K562 (cell line): ENCODE results near the gene ZNF862. TPM values are rescaled to one million over a fixed set of nuclear protein-coding genes. Genes with fewer than 3 reads are reported as not detected.
A peak's percentile ranks its signal among the peaks of the same experiment; 100 is the strongest.

ENCODE experiments used
- ETV5 ChIP-seq: sonication (generic); formaldehyde crosslinking; IDR thresholded peaks from 2 replicates; pipeline ENCODE4 v1.4.0; 2020; ENCODE audit warnings: low read depth, mild to moderate bottlenecking, missing genetic modification reagents
- FOS ChIP-seq: IDR thresholded peaks from 3 replicates; pipeline ENCODE4 v1.6.1; 2011; ENCODE audit not compliant: insufficient read length; ENCODE audit errors: extremely low read depth
- HNRNPK ChIP-seq: fragments of 200-400 bp; formaldehyde crosslinking; IDR thresholded peaks from one replicate; pipeline ENCODE4 v1.6.1; 2018; ENCODE audit warnings: mild to moderate bottlenecking, low read depth, low read length; ENCODE audit not compliant: poor library complexity, severe bottlenecking
- MXD1 ChIP-seq: fragments of 250-450 bp; sonication (Bioruptor Pico); IDR thresholded peaks from 2 replicates; pipeline ENCODE4 v1.8.0; 2021; ENCODE audit warnings: borderline replicate concordance, mild to moderate bottlenecking, moderate library complexity; ENCODE audit not compliant: poor library complexity, severe bottlenecking
- NR2F6 ChIP-seq: fragments of 450-650 bp; formaldehyde crosslinking; IDR thresholded peaks from 2 replicates; pipeline ENCODE4 v1.4.0; 2020; ENCODE audit warnings: mild to moderate bottlenecking
- NR3C1 ChIP-seq: sonication (generic); formaldehyde crosslinking; IDR thresholded peaks from 2 replicates; pipeline ENCODE4 v1.8.1; 2022; ENCODE audit warnings: missing genetic modification reagents
- RBFOX2 ChIP-seq: fragments of 200-400 bp; formaldehyde crosslinking; IDR thresholded peaks from 2 replicates; pipeline ENCODE4 v1.6.1; 2017; ENCODE audit warnings: low read depth, mild to moderate bottlenecking, low read length, moderate library complexity
- SRSF1 ChIP-seq: fragments of 200-400 bp; formaldehyde crosslinking; IDR thresholded peaks from 2 replicates; pipeline ENCODE4 v1.6.1; 2017; ENCODE audit warnings: mild to moderate bottlenecking, low read depth, low read length, moderate library complexity
- SRSF7 ChIP-seq: fragments of 200-400 bp; formaldehyde crosslinking; optimal IDR thresholded peaks from 2 replicates; pipeline ENCODE3; 2017; ENCODE audit warnings: mild to moderate bottlenecking, low read depth, low read length
- TOE1 ChIP-seq, 2 experiments: fragments of 450-650 bp in 1 of 2; sonication (generic) in 1 of 2; formaldehyde crosslinking in 1 of 2; IDR thresholded peaks; 2 replicates each; pipeline versions ENCODE4 v1.7.1 to v1.8.0; 2016 to 2022; ENCODE audit warnings: borderline replicate concordance in 2 of 2, mild to moderate bottlenecking in 2 of 2, antibody characterized with exemption in 1 of 2, inconsistent platforms in 1 of 2, low read depth in 1 of 2, missing genetic modification reagents in 1 of 2, moderate library complexity in 1 of 2
- ZNF143 ChIP-seq: sonication (generic); formaldehyde crosslinking; IDR thresholded peaks from 2 replicates; pipeline ENCODE4 v1.9.0; 2022; ENCODE audit warnings: mild to moderate bottlenecking, missing genetic modification reagents
- ZNF561 ChIP-seq: fragments of 450-650 bp; formaldehyde crosslinking; conservative IDR thresholded peaks from 2 replicates; pipeline ENCODE4 v1.4.0; 2020; ENCODE audit warnings: mild to moderate bottlenecking, moderate library complexity
- ZNF668 ChIP-seq: fragments of 250-450 bp; sonication (Bioruptor Pico); IDR thresholded peaks from 2 replicates; pipeline ENCODE4 v1.8.0; 2022; ENCODE audit warnings: mild to moderate bottlenecking, inconsistent platforms
- ZNF830 ChIP-seq: fragments of 250-450 bp; sonication (Bioruptor Pico); IDR thresholded peaks from 2 replicates; pipeline ENCODE4 v1.5.0; 2021; ENCODE audit warnings: mild to moderate bottlenecking
- polyA plus RNA-seq, 8 experiments: library from polyadenylated mRNA; depleted of rRNA in 4 of 8; stranded (reverse) in 5 of 8; unstranded in 3 of 8; fragments of >200 nt; fragmentation: Nextera tagmentation in 2 of 8; fragmentation: Illumina TruSeq in 1 of 8; extraction: Ambion mirVana in 2 of 8; extraction: Trizol in 1 of 8; gene quantifications; 2 replicates each; pipeline versions ENCODE4 v1.2.1 to v1.2.3, GENCODE V29; 2011 to 2014; ENCODE audit warnings: inconsistent platforms in 1 of 8, missing spikeins in 1 of 8
- total RNA-seq, 7 experiments: library from RNA; depleted of rRNA in 6 of 7; stranded (reverse); fragments of >200 nt in 6 of 7; fragmentation: Illumina TruSeq in 2 of 7; extraction: Trizol in 2 of 7; gene quantifications; 2 replicates each; pipeline versions ENCODE4 v1.2.1 to v1.2.3, GENCODE V29; 2011 to 2021; ENCODE audit warnings: low replicate concordance in 1 of 7
- TF ChIP-seq, protein P1 (sequence below): fragments of 450-650 bp; IDR thresholded peaks from 2 replicates; pipeline ENCODE4 v1.6.1; 2017; ENCODE audit warnings: antibody characterized with exemption, mild to moderate bottlenecking
- TF ChIP-seq, protein P2 (sequence below): fragments of 150-350 bp; IDR thresholded peaks from 2 replicates; pipeline ENCODE4 v1.6.1; 2014; ENCODE audit warnings: low read depth, mild to moderate bottlenecking, low read length, borderline replicate concordance
- TF ChIP-seq, protein P3 (sequence below): fragments of 450-650 bp; IDR thresholded peaks from 2 replicates; pipeline ENCODE4 v1.6.1; 2016; ENCODE audit warnings: antibody characterized with exemption

Gene ZNF862
- total and polyA plus RNA-seq, 9 of the 15 experiments (the other 6 are each of a cell fraction or from before 2014, with no cell fraction given), result 1.1 to 3.9 (median 2.6) TPM

DNA sequence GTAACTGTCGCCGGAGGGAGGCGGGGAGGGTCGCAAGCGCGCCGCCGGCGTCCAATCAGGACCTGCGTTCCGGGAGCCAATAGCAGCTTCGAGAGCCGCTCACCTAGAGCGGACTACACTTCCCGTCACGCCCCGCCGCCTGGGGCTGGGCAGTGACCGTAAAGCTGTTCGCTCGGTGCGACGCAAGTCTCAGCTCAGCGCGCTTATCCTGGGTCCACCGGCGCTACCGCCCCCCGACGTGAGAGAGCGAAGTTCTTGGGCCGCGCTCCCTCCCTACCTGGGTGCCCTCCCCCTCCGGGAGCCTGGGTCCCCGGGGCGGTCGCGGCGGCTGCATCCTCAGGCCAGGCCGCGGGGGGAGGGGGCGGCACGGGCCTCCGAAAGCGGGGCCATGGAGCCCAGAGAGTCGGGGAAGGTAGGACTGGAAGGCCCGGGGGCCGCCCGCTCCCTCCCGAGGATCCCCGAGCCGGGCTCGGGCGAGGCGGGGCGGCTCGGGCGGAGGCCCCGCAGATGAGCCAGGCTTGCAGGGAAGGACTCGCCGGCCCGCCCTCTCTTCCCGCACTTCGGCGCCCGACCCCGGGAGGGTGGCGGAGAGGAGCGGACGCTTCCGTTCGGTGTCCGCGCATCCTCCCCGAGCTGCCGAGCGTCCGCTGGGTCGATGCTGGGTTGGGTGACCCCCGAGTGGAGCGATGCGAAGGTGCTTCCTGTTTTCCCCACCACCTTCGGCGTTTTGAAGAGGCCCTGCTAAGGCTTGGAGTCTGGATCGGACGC lies at the start of gene ZNF862 (continued):
- TF ChIP-seq, protein P1, sequence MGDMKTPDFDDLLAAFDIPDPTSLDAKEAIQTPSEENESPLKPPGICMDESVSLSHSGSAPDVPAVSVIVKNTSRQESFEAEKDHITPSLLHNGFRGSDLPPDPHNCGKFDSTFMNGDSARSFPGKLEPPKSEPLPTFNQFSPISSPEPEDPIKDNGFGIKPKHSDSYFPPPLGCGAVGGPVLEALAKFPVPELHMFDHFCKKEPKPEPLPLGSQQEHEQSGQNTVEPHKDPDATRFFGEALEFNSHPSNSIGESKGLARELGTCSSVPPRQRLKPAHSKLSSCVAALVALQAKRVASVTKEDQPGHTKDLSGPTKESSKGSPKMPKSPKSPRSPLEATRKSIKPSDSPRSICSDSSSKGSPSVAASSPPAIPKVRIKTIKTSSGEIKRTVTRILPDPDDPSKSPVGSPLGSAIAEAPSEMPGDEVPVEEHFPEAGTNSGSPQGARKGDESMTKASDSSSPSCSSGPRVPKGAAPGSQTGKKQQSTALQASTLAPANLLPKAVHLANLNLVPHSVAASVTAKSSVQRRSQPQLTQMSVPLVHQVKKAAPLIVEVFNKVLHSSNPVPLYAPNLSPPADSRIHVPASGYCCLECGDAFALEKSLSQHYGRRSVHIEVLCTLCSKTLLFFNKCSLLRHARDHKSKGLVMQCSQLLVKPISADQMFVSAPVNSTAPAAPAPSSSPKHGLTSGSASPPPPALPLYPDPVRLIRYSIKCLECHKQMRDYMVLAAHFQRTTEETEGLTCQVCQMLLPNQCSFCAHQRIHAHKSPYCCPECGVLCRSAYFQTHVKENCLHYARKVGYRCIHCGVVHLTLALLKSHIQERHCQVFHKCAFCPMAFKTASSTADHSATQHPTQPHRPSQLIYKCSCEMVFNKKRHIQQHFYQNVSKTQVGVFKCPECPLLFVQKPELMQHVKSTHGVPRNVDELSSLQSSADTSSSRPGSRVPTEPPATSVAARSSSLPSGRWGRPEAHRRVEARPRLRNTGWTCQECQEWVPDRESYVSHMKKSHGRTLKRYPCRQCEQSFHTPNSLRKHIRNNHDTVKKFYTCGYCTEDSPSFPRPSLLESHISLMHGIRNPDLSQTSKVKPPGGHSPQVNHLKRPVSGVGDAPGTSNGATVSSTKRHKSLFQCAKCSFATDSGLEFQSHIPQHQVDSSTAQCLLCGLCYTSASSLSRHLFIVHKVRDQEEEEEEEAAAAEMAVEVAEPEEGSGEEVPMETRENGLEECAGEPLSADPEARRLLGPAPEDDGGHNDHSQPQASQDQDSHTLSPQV, result no peak
- TF ChIP-seq MXD1 (CRISPR knock-in tag), result no peak
- TF ChIP-seq, protein P2, sequence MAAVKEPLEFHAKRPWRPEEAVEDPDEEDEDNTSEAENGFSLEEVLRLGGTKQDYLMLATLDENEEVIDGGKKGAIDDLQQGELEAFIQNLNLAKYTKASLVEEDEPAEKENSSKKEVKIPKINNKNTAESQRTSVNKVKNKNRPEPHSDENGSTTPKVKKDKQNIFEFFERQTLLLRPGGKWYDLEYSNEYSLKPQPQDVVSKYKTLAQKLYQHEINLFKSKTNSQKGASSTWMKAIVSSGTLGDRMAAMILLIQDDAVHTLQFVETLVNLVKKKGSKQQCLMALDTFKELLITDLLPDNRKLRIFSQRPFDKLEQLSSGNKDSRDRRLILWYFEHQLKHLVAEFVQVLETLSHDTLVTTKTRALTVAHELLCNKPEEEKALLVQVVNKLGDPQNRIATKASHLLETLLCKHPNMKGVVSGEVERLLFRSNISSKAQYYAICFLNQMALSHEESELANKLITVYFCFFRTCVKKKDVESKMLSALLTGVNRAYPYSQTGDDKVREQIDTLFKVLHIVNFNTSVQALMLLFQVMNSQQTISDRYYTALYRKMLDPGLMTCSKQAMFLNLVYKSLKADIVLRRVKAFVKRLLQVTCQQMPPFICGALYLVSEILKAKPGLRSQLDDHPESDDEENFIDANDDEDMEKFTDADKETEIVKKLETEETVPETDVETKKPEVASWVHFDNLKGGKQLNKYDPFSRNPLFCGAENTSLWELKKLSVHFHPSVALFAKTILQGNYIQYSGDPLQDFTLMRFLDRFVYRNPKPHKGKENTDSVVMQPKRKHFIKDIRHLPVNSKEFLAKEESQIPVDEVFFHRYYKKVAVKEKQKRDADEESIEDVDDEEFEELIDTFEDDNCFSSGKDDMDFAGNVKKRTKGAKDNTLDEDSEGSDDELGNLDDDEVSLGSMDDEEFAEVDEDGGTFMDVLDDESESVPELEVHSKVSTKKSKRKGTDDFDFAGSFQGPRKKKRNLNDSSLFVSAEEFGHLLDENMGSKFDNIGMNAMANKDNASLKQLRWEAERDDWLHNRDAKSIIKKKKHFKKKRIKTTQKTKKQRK, result no peak
- no peak for TF ChIP-seq SRSF1
- TF ChIP-seq HNRNPK, result no peak
- no peak; the same call in 1 of the 2 replicates for TF ChIP-seq TOE1 (IDR thresholded peaks at IDR 0.05; ENCODE audit: borderline replicate concordance)
- TF ChIP-seq TOE1 (CRISPR knock-in tag; IDR thresholded peaks at IDR 0.05; ENCODE audit: borderline replicate concordance, low read depth), result no peak
- TF ChIP-seq SRSF7, result no peak
- peak; percentile 99 for TF ChIP-seq ZNF143
- TF ChIP-seq NR3C1 (CRISPR knock-in tag), result no peak
- TF ChIP-seq ZNF668 (CRISPR knock-in tag), result no peak
- no peak for TF ChIP-seq ZNF830 (CRISPR knock-in tag)
- 0 out of 2 replicates have a peak, but pooled peaks have one; percentile 46 for TF ChIP-seq ETV5 (CRISPR knock-in tag)
- 0 out of 2 replicates have a peak, but pooled peaks have one; percentile 43 for TF ChIP-seq NR2F6
- TF ChIP-seq FOS, result peak; percentile 80
- peak; percentile 88 for TF ChIP-seq RBFOX2
- no peak for TF ChIP-seq ZNF561 (CRISPR knock-in tag)
- TF ChIP-seq, protein P3, sequence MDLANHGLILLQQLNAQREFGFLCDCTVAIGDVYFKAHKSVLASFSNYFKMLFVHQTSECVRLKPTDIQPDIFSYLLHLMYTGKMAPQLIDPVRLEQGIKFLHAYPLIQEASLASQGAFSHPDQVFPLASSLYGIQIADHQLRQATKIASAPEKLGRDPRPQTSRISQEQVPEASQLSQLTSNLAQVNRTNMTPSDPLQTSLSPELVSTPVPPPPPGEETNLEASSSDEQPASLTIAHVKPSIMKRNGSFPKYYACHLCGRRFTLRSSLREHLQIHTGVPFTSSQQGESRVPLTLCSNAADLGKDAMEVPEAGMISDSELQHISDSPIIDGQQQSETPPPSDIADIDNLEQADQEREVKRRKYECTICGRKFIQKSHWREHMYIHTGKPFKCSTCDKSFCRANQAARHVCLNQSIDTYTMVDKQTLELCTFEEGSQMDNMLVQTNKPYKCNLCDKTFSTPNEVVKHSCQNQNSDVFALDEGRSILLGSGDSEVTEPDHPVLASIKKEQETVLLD, result no peak
